CD4-positive, alpha-beta T cell (primary cell): ENCODE measurements around the gene SPRR2E. TPM values are rescaled to one million over a fixed set of nuclear protein-coding genes. Genes with fewer than 3 reads are reported as not detected.

Experiments
- ATAC-seq: fragments of 200-7000 bp; cut with Tn5 transposase; one replicate; pipeline ENCODE4 v1.10.0; 2022; ENCODE audit warnings: mild to moderate bottlenecking; ENCODE audit not compliant: poor library complexity
- CTCF ChIA-PET: fragments of 350-600 bp; sonication (Branson Sonifier 250); formaldehyde crosslinking; loops from one replicate; lab custom pipeline; 2021; ENCODE audit warnings: antibody characterized with exemption, inconsistent platforms; lab: Charles Lee
- POLR2A ChIA-PET: fragments of 350-600 bp; sonication (Branson Sonifier 250); formaldehyde crosslinking; loops from one replicate; lab custom pipeline; 2021; ENCODE audit warnings: antibody characterized with exemption, inconsistent platforms; lab: Charles Lee
- DNase-seq, 14 experiments: peaks; one replicate each; pipeline ENCODE4 v3.0.0-alpha.2; 2013 to 2020; ENCODE audit warnings: mixed read lengths in 2 of 14
- H3K27ac ChIP-seq, 2 donors: one replicate each; pipeline versions ENCODE4 v1.5.1 to v1.7.0; 2013; ENCODE audit warnings: low read length in 2 of 2, low read depth in 1 of 2, mild to moderate bottlenecking in 1 of 2
- H3K27me3 ChIP-seq, 2 experiments: 1 replicate in 1 of 2; 2 replicates in 1 of 2; pipeline versions ENCODE4 v1.6.1 to v1.7.0; 2013; ENCODE audit warnings: low read length in 2 of 2, control low read depth in 1 of 2, mild to moderate bottlenecking in 1 of 2, moderate library complexity in 1 of 2; ENCODE audit not compliant: insufficient read depth in 2 of 2, control insufficient read depth in 1 of 2
- H3K36me3 ChIP-seq: one replicate; pipeline ENCODE4 v1.6.1; 2013; ENCODE audit warnings: low read length, control low read depth; ENCODE audit not compliant: insufficient read depth
- H3K4me1 ChIP-seq: one replicate; pipeline ENCODE4 v1.6.1; 2013; ENCODE audit warnings: low read length, control low read depth; ENCODE audit not compliant: insufficient read depth
- H3K4me3 ChIP-seq: one replicate; pipeline ENCODE4 v1.5.1; 2013; ENCODE audit warnings: mild to moderate bottlenecking, low read length, moderate library complexity
- H3K9me3 ChIP-seq, 2 experiments: 1 replicate in 1 of 2; 2 replicates in 1 of 2; pipeline versions ENCODE4 v1.6.1 to v1.7.0; 2013; ENCODE audit warnings: low read length in 2 of 2, mild to moderate bottlenecking in 2 of 2, control low read depth in 1 of 2, moderate library complexity in 1 of 2; ENCODE audit not compliant: control insufficient read depth in 1 of 2, insufficient read depth in 1 of 2
- H3K27ac Mint-ChIP-seq: one replicate; pipeline ENCODE4 v1.8.0; 2020; ENCODE audit warnings: mixed read lengths
- H3K27me3 Mint-ChIP-seq: one replicate; pipeline ENCODE4 v1.8.0; 2021; ENCODE audit warnings: mixed read lengths
- H3K36me3 Mint-ChIP-seq: one replicate; pipeline ENCODE4 v1.8.0; 2021; ENCODE audit warnings: low read depth, mixed read lengths
- H3K4me1 Mint-ChIP-seq: one replicate; pipeline ENCODE4 v1.8.0; 2021; ENCODE audit warnings: low read depth, mixed read lengths
- H3K4me3 Mint-ChIP-seq: one replicate; pipeline ENCODE4 v1.8.0; 2020; ENCODE audit warnings: mild to moderate bottlenecking, mixed read lengths
- H3K9me3 Mint-ChIP-seq: one replicate; pipeline ENCODE4 v1.8.0; 2020; ENCODE audit warnings: mixed read lengths
- CTCF ChIP-seq: fragments of 200-600 bp; IDR thresholded peaks from one replicate; pipeline ENCODE4 v1.8.0; 2022; ENCODE audit warnings: antibody characterized with exemption, mild to moderate bottlenecking
- intact Hi-C, 2 experiments: fragments of 100-400 bp; cut with DNase I in 1 of 2; cut with micrococcal nuclease in 1 of 2; formaldehyde crosslinking; loops; one replicate each; pipeline versions ENCODE4 v1.15.1 to v1.9.0; 2023 to 2025; cut with DNase I, micrococcal nuclease
- total RNA-seq, 174 experiments: library from RNA in 2 of 174; stranded (reverse) in 2 of 174; gene quantifications; one replicate each; pipeline ENCODE4 v1.2.3 and lab custom pipeline; 2021 to 2026

Gene SPRR2E
- total RNA-seq, 2 experiments from 2014 or later = not detected

DNA sequence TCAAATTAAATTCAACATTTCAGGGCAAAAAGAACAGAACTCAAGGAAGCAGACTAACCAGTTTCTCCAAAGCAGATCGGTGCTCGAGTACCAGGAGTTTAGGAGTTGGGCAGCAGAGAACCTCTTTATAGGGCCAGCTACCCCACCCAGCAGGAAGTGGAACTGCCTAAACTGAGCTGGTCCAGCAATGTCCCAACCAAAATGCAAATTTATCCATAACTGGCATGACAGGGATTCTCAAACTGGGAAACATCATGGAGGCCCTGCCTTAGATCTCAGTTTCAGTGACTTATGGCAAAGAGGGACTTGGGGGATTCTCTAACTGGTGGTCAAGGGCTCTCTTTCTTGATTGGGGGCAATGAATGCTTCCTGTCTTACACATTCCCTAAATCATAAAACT lies 22.8 kb downstream of the SPRR2E start, which contains the start of gene SPRR2B:
Gene SPRR2B, minus strand, starts transcription at position 101 of the 400 bp plus-strand sequence. CDS start 772 bp downstream, outside the sequence.
- no peaks in the 10 kb centered on the region for H3K27me3 ChIP-seq
- Mint-ChIP-seq H3K4me1 (no peaks in the 10 kb centered on the region), H3K27ac (no peak within 1 kb of the TSS), H3K9me3 (no peaks in the 10 kb centered on the region), H3K36me3 (no peaks in the 10 kb centered on the region), H3K4me3 (no peak within 1 kb of the TSS), H3K27me3 (peaks cover 43% of the 10 kb centered on the region)
- H3K36me3 ChIP-seq = no peaks in the 10 kb centered on the region
- CTCF ChIA-PET = no interaction called here
- no peak within 1 kb of the TSS for H3K4me3 ChIP-seq
- no peaks in the 10 kb centered on the region for H3K4me1 ChIP-seq
- DNase-seq = no peak
- POLR2A ChIA-PET = no interaction called here
- no peak for TF ChIP-seq CTCF
- intact Hi-C loops = no loop called here
- no peaks in the 10 kb centered on the region for H3K9me3 ChIP-seq
- H3K27ac ChIP-seq = no peak within 1 kb of the TSS
- no peak for ATAC-seq

GRCh38 chr1:153070243-153070642 lies 24.1 kb downstream of the SPRR2E start:
- H3K4me3 ChIP-seq = no peak overlapping the region
- Mint-ChIP-seq H3K4me3 (no peak overlapping the region), H3K9me3 (no peaks in the 10 kb centered on the region), H3K27ac (no peak overlapping the region), H3K36me3 (no peaks in the 10 kb centered on the region), H3K4me1 (no peaks in the 10 kb centered on the region), H3K27me3 (peaks cover 55% of the 10 kb centered on the region)
- POLR2A ChIA-PET = no interaction called here
- CTCF ChIA-PET = no interaction called here
- DNase-seq (no peak), ATAC-seq (no peak)
- H3K36me3 ChIP-seq = no peaks in the 10 kb centered on the region
- intact Hi-C loops = no loop called here
- no peak overlapping the region for H3K27ac ChIP-seq
- H3K9me3 ChIP-seq = no peaks in the 10 kb centered on the region
- H3K4me1 ChIP-seq = no peaks in the 10 kb centered on the region
- H3K27me3 ChIP-seq = no peaks in the 10 kb centered on the region
- no peak for TF ChIP-seq CTCF

GRCh38 chr1:153058826-153059784 lies 35.2 kb downstream of the SPRR2E start:
- no peak overlapping the region for H3K4me3 Mint-ChIP-seq
- H3K4me1 Mint-ChIP-seq = no peaks in the 10 kb centered on the region
- Histone ChIP-seq H3K27ac (no peak overlapping the region), H3K27me3 (peaks cover 0 to 16% of the 10 kb centered on the region in 2 experiments), H3K36me3 (no peaks in the 10 kb centered on the region), H3K4me1 (no peaks in the 10 kb centered on the region), H3K9me3 (no peaks in the 10 kb centered on the region), H3K4me3 (no peak overlapping the region)
- no peak for DNase-seq
- TF ChIP-seq CTCF = no peak
- no peak for ATAC-seq
- POLR2A ChIA-PET = no interaction called here
- H3K9me3 Mint-ChIP-seq = no peaks in the 10 kb centered on the region
- intact Hi-C loops = no loop called here
- no peak overlapping the region for H3K27ac Mint-ChIP-seq
- H3K36me3 Mint-ChIP-seq = no peaks in the 10 kb centered on the region
- CTCF ChIA-PET = interaction anchor here (0.9 kb wide), 1 partner anchor 9 kb away, joined by 3 read pairs; no protein-coding TSS in a partner anchor
- H3K27me3 Mint-ChIP-seq = peaks cover 55% of the 10 kb centered on the region
